HG03460 (cell line): Measurements from ENCODE around the gene CIZ1.
"Not testable (repeated sequence)": the region's sequence is repeated elsewhere in the genome, so short reads cannot be mapped to it uniquely, and the experiment has no call there.

ENCODE experiments used
- ATAC-seq: cut with Tn5 transposase; IDR thresholded peaks from one replicate; pipeline ENCODE4 v1.9.1; 2021; ENCODE audit not compliant: unreplicated experiment

Gene CIZ1

DNA sequence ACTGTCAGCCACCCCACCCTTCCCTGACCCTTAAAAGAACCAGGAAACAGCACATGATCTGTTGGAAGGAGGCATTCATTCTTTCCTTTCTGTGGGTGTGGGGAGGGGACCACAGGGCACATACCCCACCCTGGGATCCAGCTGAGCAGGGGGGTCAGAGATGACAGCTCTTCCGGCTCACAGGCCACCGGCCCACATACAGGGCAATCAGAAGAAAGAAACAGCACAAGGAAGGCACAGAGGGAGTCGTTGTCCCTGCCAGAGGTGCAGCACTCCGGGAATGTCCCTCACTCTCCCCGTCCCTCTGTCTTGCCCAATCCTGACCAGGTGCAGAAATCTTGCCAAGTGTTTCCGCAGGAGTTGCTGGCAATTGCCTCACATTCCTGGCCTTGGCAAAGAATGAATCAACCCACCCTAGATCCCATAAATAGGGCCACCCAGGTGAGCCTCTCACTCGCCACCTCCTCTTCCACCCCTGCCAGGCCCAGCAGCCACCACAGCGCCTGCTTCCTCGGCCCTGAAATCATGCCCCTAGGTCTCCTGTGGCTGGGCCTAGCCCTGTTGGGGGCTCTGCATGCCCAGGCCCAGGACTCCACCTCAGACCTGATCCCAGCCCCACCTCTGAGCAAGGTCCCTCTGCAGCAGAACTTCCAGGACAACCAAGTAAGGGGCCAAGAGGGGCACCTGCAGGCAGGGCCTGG lies 42.2 kb downstream of the CIZ1 start, which contains the start of gene LCN2:
LCN2 (plus strand) TSS at position 453 of the 701 bp plus-strand sequence; CDS start at position 526, 73 bp downstream.
- no peak for ATAC-seq

DNA sequence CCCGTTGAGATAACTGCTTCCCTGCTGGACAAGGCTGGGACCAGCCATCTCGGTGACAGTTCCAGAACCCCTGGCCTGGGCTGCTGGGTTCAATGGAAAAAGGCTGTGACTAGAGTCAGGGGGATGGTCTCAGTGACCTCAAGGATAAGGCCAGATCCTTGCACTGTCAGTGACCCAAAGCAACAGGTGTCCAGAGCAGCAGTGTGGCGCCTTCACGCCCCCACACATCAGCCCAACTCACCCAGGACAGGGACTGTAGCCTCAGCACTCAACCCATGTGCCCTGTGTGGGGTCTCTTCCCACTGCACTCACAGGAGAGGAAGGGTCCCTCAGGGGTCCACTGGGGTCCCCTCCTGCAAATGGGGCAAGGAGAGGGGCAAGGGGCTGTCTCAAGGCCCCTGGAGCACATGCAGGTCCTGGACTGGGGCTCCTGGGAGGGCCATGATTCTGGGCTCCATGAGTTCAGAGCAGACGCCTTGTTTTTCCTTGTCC lies 42.8 kb downstream of the CIZ1 start:
- ATAC-seq = no peak

DNA sequence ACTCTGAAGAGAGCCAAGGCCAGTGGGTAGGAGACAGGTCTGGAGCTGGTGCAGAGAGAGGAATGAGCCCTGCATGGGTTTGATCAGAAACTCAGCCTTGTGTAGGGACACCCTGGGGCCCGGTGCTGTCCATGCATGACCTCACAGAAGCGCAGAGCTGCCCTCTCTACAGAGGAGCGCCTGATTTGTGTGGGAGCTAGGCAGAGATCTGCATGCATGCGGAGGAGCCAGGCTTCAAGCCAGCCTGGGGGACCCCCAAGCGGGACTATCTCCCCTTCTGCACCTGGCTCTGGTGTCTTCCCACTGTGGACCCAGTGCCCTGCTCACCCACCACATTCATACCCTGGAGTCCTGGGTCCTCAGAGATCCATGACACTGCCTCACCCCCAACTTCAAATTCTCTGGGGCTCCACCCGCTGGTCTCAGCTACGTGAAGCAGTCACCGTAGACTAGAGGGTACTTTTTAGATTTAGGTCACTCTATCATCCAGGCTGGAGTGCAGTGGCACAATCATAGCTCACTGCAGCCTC lies 44.7 kb downstream of the CIZ1 start:
- ATAC-seq = no peak

DNA sequence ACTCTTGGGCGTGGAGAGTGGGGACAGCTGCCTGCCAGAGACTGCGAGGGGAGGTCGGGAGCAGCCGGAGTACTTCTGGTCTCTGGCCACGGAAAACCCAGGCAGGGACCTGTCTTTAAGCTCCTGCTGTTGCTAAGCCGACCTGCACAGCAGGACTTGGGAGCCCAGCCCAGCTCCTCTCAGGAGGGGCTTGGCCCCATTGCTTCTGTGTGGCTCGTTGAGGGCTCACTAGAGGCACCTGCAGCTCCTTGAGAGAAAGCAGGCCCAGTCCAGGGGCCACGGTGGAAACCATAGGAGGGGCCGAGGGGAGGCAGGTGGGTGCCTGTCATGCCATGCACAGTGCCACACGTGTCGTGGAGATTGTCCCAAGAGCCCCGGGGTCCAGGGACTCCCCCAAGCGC lies 45.4 kb downstream of the CIZ1 start:
- ATAC-seq = no peak

DNA sequence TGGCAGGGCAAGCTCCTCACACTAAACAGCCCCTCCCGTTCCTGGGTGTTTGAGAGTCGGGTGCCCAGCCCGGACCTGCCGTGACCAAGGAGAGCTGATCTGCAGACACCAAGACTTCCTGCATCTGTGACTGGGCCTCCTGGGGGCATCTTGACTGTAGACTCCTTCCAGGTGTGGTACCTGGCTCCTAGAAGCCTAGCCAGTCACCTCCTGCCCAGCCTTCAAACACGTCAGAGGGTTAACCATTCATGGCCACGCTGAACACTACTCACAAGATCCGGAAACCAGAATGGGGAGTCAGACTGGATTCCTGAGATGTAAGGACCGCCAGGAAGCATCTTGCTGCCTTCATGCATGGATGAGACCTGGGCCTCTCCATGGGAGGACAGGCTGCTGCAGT lies 45.8 kb downstream of the CIZ1 start:
- ATAC-seq = no peak

DNA sequence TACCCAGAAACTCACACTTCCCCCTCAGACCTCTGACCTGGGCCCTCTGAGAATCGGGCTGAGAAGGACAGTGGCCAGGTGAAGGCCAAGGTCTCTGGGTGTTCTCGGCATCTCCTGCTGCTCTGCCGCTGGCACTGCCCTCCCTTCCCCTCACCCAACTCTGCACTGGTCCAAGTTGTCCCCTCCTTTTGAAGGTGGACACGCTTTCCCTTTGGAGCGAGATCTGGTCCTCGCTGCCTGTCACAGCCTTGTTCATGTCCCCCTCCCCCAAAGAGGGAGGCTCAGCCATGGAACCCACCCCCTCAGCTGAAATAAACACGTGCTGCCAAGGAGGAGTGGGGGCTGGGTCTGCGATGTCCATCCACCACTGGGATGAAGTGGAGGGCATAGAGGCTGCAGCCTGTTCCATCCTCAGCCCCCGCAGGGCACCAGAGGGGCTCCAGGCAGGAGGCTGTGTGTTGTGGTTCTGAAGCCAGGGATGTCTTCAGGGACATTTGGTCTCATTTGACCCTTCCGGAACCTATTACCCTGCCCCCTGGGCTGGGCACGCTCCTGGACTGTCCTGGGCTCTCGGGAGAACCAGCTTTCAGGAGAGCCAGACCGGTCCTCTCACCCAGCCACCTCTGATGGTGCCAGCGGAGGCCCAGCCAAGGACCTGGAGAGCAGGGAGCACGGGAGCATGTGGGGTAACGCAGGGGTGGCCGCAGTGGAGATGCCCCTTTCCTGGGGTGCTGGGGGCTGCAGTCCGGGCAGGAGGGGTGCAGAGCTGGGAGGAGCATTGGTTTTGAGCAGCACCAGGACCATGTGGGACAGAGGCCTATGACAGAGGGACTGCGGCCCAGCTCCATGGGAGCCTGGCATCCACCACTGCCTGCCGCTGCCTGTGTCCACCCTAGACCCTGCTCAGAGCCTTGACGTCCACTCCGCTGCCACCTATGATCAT lies 46.9 kb downstream of the CIZ1 start:
- ATAC-seq = no peak

- ATAC-seq = no peak
Measured at GRCh38 chr9:128143525-128144238, 47.7 kb downstream of the CIZ1 start.

DNA sequence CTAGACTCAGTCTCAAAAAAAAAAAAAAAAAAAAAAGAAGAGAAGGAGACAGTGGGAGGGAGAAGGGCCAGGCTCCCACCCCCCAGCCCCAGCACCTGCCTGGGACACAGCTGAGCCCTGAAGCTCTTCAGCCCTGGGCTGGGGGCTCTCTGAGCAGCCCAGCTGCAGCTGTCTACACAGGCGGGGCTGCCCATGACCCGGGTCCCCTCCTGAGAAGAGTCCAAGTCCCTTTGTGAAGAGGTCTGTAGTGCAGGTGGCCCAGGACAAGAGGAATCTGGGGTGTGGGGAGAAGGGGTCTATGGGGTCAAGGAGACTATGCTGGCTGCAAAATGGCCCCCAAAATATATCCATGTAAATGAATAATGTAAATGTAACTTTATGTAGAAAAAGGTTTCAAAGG lies 48.8 kb downstream of the CIZ1 start:
- ATAC-seq = no peak

GRCh38 chr9:128142061-128142460 lies 49.3 kb downstream of the CIZ1 start:
- ATAC-seq = no peak

- ATAC-seq = no peak
Measured at GRCh38 chr9:128141604-128142003, 49.8 kb downstream of the CIZ1 start.

GRCh38 chr9:128139621-128140020 lies 51.8 kb downstream of the CIZ1 start:
- ATAC-seq = no peak

GRCh38 chr9:128138001-128138400 lies 53.4 kb downstream of the CIZ1 start:
- no peak for ATAC-seq

DNA sequence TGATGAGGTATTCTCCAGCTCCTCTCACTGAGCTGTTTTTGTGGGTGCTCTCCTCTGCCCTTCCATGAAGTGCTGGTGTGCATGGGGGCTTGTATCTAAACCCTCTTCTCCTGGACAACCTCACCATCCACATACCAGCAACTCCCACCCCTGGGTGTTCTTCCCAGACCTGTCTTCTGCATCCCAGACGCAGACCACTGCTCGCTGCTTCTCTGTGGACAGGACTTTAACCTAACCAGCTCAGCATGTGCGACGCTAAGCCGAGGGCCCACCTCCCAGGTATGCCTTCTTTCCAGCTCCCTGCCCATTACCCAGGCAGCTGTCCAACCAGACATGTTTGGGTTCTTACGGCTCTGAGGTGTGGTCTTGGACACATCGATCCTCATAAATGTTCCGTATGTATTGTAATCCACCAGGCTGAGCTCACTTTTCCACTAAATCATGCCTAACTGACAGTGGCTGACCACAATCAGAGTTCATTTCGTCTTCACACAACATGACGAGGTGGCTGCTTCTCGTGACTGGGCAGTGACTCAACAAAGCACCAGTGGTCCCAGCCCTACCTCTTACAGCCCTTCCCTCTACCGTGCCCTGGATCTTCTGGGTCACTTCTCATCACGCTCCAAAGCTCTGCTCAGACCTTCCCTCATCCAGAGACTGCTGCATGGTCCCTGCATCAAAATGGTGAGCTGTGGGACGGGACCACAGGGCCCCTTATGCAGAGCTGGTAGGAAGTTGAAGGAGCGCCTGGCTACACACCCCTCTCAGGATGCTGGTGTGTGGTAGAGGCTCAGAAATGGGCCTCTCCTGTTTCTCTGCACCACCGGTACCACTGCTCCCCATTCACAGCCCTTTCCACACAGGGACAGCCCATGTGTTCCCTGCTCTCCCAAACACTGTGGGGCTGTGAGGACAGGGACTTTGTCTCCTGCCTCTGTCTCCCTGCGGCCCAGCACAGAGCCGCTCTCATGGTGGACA lies 54.3 kb downstream of the CIZ1 start:
- no peak for ATAC-seq

DNA sequence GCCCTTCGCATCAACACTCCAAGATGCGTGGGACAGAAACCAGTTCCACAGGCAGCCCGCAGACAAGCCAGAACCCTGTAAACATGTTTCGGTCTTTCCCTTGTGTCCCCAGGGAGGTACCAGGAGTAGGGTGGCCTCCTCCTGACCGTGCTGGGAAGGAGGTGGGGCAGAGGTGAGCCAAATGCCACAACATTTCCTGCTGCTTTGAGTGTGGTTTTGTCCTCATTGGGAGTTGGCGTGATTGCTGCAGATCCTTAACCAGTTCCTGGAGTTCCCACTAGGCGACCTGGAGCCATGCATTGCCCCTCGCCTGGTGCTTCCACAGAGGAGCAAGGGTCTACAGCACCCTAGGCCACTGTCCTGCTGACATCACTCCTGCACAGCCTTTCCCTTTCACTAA lies 55.8 kb downstream of the CIZ1 start:
- ATAC-seq = not testable (repeated sequence)

GRCh38 chr9:128132139-128132538 lies 59.2 kb downstream of the CIZ1 start:
- not testable (repeated sequence) for ATAC-seq

DNA sequence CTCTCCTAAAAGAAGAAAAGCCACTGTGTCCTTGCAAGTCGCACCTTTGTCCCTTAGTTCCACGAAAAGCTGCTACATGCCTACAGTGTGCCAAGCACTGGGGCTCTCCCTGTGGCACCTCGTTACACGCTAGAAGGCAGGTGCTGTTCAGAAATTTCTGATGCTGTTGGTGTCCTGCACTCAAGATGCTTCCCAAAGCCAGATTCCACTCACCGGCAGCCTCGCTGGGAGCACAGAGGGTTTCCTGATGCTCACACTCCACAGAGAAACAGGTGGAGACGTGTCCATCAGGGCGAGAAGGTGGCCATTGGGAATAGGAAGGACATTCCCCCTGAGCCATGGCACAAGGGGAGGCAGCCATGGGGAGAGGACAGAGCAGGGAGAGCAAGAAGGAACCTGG lies 60.0 kb downstream of the CIZ1 start:
- ATAC-seq = not testable (repeated sequence)

- ATAC-seq = not testable (repeated sequence)
Measured at GRCh38 chr9:128130651-128131050, 60.7 kb downstream of the CIZ1 start.

DNA sequence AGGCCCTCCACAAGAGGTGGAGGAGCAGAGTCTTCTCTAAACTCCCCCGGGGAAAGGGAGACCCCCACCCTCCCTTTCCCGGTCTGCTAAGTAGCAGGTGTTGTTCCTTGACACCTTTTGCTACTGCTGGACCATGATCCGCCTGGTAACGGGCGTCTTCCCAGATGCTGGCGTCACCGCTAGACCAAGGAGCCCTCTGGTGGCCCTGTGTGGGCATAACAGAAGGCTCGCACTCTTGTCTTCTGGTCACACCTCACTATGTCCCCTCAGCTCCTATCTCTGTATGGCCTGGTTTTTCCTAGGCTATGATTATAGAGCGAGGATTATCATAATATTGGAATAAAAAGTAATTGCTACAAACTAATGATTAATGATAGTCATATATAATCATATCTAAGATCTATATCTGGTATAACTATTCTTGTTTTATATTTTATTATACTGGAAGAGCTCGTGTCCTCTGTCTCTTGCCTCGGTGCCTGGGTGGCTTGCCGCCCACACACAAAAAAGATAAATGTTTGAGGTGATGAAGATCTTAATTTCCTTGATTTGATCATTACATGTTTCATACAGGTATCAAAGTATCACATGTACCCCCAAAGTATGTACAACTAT lies 61.3 kb downstream of the CIZ1 start:
- ATAC-seq = not testable (repeated sequence)

DNA sequence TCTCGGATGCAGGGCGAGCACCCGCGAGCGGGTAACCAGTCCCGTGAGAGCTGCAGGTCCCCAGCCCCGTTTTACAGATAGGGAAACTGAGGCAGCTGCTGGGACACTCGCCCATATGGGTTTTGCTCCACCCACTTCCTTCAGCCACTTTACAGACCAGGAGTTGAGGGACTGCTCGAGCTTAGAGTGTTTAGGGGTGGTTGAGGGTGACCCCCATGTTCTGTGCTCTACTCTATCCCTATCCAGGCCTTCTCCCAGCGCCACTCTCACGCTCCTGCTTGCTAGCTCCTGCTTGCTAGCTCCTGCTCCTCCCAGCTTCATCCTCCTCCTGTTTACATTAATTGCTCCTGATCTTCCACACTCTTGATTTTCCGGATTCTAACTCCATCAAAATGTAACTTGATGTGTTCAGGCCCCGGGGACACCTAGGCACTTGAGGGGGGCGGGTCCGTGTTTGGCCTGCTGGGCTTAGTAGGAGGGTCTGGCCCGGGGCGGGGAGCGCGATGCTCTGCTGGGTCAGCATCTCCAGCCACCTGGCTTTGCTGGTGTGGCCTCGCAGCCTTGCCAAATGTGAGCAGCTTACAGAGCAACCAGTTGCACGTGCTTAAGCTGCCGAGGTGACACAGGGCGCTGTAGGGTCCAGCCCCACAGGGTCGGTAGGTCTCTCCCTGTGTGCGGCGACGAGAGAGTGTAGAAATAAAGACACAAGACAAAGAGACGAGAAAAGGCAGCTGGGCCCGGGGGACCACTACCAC lies 62.4 kb downstream of the CIZ1 start:
- no peak for ATAC-seq
